Measurements from ENCODE around the gene NSG1. TPM values are rescaled to one million over a fixed set of nuclear protein-coding genes. Genes with fewer than 3 reads are reported as not detected.
"Not testable (repeated sequence)": the region's sequence is repeated elsewhere in the genome, so short reads cannot be mapped to it uniquely, and the experiment has no call there.

Gene NSG1
- total RNA-seq, 2 experiments from 2014 or later = 10.3 to 10.4 TPM

GRCh38 chr4:4419896-4420295, 33.0 kb downstream of the NSG1 start:
- Histone ChIP-seq H3K36me3 (ENCODE audit: insufficient read depth, low read length) (peaks cover 36% of the 10 kb centered on the region), H3K9me3 (ENCODE audit: control insufficient read depth in 1 of 2, insufficient read depth in 1 of 2, low read length in 2 of 2) (peaks cover 0 to 15% of the 10 kb centered on the region in 2 experiments), H3K27ac (ENCODE audit: low read depth in 1 of 2, low read length in 2 of 2) (no peak overlapping the region), H3K4me3 (ENCODE audit: low read length) (no peak overlapping the region), H3K27me3 (ENCODE audit: control insufficient read depth in 1 of 2, insufficient read depth in 2 of 2, low read length in 2 of 2) (no peaks in the 10 kb centered on the region), H3K4me1 (ENCODE audit: insufficient read depth, low read length) (peaks cover 27% of the 10 kb centered on the region)
- CTCF ChIA-PET = no interaction called here
- TF ChIP-seq, protein P1, sequence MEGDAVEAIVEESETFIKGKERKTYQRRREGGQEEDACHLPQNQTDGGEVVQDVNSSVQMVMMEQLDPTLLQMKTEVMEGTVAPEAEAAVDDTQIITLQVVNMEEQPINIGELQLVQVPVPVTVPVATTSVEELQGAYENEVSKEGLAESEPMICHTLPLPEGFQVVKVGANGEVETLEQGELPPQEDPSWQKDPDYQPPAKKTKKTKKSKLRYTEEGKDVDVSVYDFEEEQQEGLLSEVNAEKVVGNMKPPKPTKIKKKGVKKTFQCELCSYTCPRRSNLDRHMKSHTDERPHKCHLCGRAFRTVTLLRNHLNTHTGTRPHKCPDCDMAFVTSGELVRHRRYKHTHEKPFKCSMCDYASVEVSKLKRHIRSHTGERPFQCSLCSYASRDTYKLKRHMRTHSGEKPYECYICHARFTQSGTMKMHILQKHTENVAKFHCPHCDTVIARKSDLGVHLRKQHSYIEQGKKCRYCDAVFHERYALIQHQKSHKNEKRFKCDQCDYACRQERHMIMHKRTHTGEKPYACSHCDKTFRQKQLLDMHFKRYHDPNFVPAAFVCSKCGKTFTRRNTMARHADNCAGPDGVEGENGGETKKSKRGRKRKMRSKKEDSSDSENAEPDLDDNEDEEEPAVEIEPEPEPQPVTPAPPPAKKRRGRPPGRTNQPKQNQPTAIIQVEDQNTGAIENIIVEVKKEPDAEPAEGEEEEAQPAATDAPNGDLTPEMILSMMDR (IDR thresholded peaks at IDR 0.05) = no peak
- Mint-ChIP-seq H3K4me3 (no peak overlapping the region), H3K9me3 (no peaks in the 10 kb centered on the region), H3K27me3 (no peaks in the 10 kb centered on the region), H3K36me3 (ENCODE audit: low read depth) (peaks cover 80% of the 10 kb centered on the region), H3K27ac (peak overlapping the region; percentile 71), H3K4me1 (ENCODE audit: low read depth) (peaks cover 37% of the 10 kb centered on the region)
- intact Hi-C loops (cut with DNase I, micrococcal nuclease) = no loop called here
- ATAC-seq (ENCODE audit: poor library complexity) = no peak
- POLR2A ChIA-PET = no interaction called here
- DNase-seq = no peak

- ChIA-PET POLR2A (no interaction called here), CTCF (no interaction called here)
- DNase-seq = no peak
- intact Hi-C loops (cut with DNase I, micrococcal nuclease) = no loop called here
- ATAC-seq (ENCODE audit: poor library complexity) = no peak
- Mint-ChIP-seq H3K27ac (no peak overlapping the region), H3K9me3 (no peaks in the 10 kb centered on the region), H3K4me3 (no peak overlapping the region), H3K27me3 (no peaks in the 10 kb centered on the region), H3K4me1 (ENCODE audit: low read depth) (peaks cover 37% of the 10 kb centered on the region), H3K36me3 (ENCODE audit: low read depth) (peaks cover 80% of the 10 kb centered on the region)
- H3K27me3 ChIP-seq (ENCODE audit: control insufficient read depth in 1 of 2, insufficient read depth in 2 of 2, low read length in 2 of 2) = no peaks in the 10 kb centered on the region
- peaks cover 39% of the 10 kb centered on the region for H3K36me3 ChIP-seq (ENCODE audit: insufficient read depth, low read length)
- no peak overlapping the region for H3K4me3 ChIP-seq (ENCODE audit: low read length)
- TF ChIP-seq, protein P1 (IDR thresholded peaks at IDR 0.05) = no peak
- peaks cover 0 to 10% of the 10 kb centered on the region in 2 experiments for H3K9me3 ChIP-seq (ENCODE audit: control insufficient read depth in 1 of 2, insufficient read depth in 1 of 2, low read length in 2 of 2)
- no peak overlapping the region for H3K27ac ChIP-seq (ENCODE audit: low read depth in 1 of 2, low read length in 2 of 2)
- H3K4me1 ChIP-seq (ENCODE audit: insufficient read depth, low read length) = peaks cover 27% of the 10 kb centered on the region
These were observed 33.5 kb downstream of the NSG1 start for GRCh38 chr4:4420421-4420820.

DNA sequence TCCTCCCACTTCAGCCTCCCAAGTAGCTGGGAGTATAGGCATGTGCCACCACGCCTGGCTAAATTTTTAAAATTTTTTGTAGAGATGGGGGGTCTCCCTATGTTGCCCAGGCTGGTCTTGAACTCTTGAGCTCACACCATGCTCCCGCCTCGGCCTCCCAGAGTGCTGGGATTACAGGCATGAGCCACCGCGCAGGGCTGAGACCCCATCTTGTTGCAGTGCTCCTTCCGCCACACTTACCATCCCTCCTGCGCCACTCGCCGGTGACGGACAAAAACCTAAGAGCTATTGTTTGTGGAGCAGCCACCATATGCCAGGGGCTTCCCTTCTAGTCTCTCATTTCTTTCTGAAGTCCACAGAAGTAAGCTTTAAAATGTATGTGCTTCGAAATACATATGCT, 34.5 kb downstream of the NSG1 start:
- CTCF ChIA-PET = no interaction called here
- ATAC-seq (ENCODE audit: poor library complexity) = no peak

GRCh38 chr4:4422117-4422516, 35.2 kb downstream of the NSG1 start:
- H3K9me3 ChIP-seq (ENCODE audit: control insufficient read depth in 1 of 2, insufficient read depth in 1 of 2, low read length in 2 of 2); ATAC-seq (ENCODE audit: poor library complexity); CTCF ChIA-PET; H3K9me3 Mint-ChIP-seq; H3K27ac Mint-ChIP-seq; H3K27ac ChIP-seq (ENCODE audit: low read depth in 1 of 2, low read length in 2 of 2); intact Hi-C loops (cut with DNase I, micrococcal nuclease); H3K4me3 ChIP-seq (ENCODE audit: low read length); H3K27me3 Mint-ChIP-seq; H3K4me3 Mint-ChIP-seq; H3K27me3 ChIP-seq (ENCODE audit: control insufficient read depth in 1 of 2, insufficient read depth in 2 of 2, low read length in 2 of 2); DNase-seq; POLR2A ChIA-PET: not testable (repeated sequence)
- peaks cover 80% of the 10 kb centered on the region for H3K36me3 Mint-ChIP-seq (ENCODE audit: low read depth)
- H3K4me1 Mint-ChIP-seq (ENCODE audit: low read depth) = peaks cover 30% of the 10 kb centered on the region
- Histone ChIP-seq H3K36me3 (ENCODE audit: insufficient read depth, low read length) (peaks cover 42% of the 10 kb centered on the region), H3K4me1 (ENCODE audit: insufficient read depth, low read length) (peaks cover 25% of the 10 kb centered on the region)

More for the DNA sequence above, 34.5 kb downstream of the NSG1 start:
- DNase-seq = no peak
- Mint-ChIP-seq H3K27me3 (no peaks in the 10 kb centered on the region), H3K27ac (peak overlapping the region; percentile 53), H3K4me1 (ENCODE audit: low read depth) (peaks cover 37% of the 10 kb centered on the region), H3K36me3 (ENCODE audit: low read depth) (peaks cover 80% of the 10 kb centered on the region), H3K9me3 (no peaks in the 10 kb centered on the region), H3K4me3 (no peak overlapping the region)
- POLR2A ChIA-PET = interaction anchor here (0.7 kb wide), 1 partner anchor 42 kb away, joined by 3 read pairs; no protein-coding TSS in a partner anchor
- intact Hi-C loops (cut with DNase I, micrococcal nuclease) = no loop called here
- Histone ChIP-seq H3K9me3 (ENCODE audit: control insufficient read depth in 1 of 2, insufficient read depth in 1 of 2, low read length in 2 of 2) (peaks cover 0 to under 1% of the 10 kb centered on the region in 2 experiments), H3K36me3 (ENCODE audit: insufficient read depth, low read length) (peaks cover 42% of the 10 kb centered on the region), H3K4me3 (ENCODE audit: low read length) (no peak overlapping the region), H3K4me1 (ENCODE audit: insufficient read depth, low read length) (peaks cover 27% of the 10 kb centered on the region), H3K27me3 (ENCODE audit: control insufficient read depth in 1 of 2, insufficient read depth in 2 of 2, low read length in 2 of 2) (no peaks in the 10 kb centered on the region), H3K27ac (ENCODE audit: low read depth in 1 of 2, low read length in 2 of 2) (no peak overlapping the region)
- TF ChIP-seq, protein P1 (IDR thresholded peaks at IDR 0.05) = no peak

Measured in CD4-positive, alpha-beta T cell (primary cell).